C1 segment of cervical spinal cord (tissue), 14 donors: ENCODE results near the gene SHISA7.
"Not testable (repeated sequence)": the region's sequence is repeated elsewhere in the genome, so short reads cannot be mapped to it uniquely, and the experiment has no call there.

Experiments
- DNase-seq, 14 donors: peaks; one replicate each; lab custom pipeline; 2025; lab: John Stamatoyannopoulos, UW

SHISA7 gene

DNA sequence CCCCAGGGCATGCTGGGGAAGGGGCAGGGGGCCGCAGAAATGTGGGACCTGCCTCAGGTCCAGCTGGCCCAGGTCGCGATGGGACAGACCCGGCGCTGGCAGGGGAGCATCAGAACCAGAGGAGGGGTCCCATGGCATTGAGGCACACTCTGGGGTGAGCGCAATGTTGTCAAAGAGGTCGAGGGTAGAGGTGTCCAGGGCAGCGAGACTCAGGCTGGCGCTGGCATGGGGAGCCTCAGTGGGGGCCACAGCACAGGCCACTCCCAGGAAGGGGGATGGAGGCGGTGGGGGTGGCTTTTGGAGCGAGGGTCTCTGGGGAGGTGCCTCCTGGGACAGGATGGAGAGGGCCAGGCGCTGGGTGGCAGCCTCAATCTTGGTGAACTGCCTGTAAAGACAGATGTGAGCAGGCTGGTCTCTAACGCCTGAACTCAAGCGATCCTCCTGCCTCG lies 20.5 kb upstream of the SHISA7 start:
- no peak for DNase-seq

- DNase-seq = no peak
Observed at GRCh38 chr19:55462722-55463121, 19.6 kb upstream of the SHISA7 start.

- DNase-seq = no peak
Observed at GRCh38 chr19:55461974-55462626, 19.0 kb upstream of the SHISA7 start.

- DNase-seq = peak; percentile 94 to 100 (median 98)
Observed at GRCh38 chr19:55461259-55461973, 18.3 kb upstream of the SHISA7 start, which contains the start of gene ISOC2. Gene ISOC2, minus strand, starts transcription at chr19:55461642. Its CDS starts 5,156 bp downstream, at chr19:55456486.

DNA sequence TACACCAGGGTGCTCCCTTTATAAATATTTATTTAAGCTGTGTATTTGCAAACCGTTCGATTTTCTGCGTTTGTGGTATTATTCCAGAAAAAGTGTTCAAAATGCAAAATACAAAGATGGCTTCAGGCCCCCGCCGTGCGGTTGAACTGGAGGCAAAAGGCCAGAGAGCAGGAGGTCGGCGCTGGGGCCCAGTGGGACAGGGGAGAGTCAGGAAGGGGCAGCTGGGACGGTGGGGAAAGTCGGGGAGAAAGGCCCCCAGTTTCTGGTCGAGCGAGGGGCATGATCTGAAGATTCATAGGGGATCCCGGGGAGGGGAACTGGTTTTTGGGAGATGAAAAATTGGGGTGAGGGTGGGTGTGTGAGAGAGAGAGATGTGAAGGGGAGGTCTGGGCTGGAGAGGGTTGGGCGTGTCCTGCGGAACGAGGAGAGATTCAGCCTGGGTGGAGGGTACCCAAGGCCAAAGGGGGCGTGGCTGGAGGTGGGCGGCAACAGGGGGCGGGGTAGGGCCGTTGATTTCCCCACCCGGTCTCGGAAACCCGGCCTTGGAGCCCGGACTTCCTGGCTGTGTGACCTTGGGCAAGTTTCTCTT lies 17.7 kb upstream of the SHISA7 start:
- DNase-seq = peak in 9 of 14 donors; percentile 17 to 60 (median 37)

DNA sequence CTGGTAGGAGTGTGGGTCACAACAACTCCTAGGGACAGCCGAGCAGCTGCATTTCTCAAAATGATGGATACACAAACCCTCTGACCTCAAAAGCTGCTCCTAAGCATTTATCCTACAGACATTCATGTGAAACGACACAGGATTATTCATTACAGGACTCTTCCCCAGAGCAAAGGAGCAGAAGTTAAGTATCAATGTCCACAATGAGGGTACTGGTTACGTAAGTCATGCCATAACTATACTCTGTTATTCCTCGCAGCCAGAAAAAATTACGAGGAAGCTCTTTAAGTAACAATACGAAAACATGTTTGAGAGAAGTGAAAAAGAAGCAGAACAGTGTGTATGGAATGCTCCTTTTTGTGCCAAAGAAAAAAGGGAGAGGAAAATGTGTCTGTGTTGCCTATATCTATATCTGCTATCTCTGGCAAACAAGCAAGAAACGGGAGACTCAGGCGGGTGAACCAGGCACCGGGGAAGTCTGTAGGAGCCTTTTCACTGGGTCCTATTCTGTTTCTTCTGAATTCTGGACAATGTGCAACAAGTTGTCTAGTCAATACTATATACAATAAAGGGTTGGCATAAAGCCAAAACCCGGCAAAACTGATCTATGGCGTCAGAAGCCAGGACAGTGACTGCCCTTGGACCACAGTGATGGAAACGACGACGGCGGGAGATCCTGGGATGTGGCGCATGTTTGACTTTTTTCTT lies 17.0 kb upstream of the SHISA7 start:
- DNase-seq = no peak

GRCh38 chr19:55459551-55459949 lies 16.4 kb upstream of the SHISA7 start:
- DNase-seq = no peak

DNA sequence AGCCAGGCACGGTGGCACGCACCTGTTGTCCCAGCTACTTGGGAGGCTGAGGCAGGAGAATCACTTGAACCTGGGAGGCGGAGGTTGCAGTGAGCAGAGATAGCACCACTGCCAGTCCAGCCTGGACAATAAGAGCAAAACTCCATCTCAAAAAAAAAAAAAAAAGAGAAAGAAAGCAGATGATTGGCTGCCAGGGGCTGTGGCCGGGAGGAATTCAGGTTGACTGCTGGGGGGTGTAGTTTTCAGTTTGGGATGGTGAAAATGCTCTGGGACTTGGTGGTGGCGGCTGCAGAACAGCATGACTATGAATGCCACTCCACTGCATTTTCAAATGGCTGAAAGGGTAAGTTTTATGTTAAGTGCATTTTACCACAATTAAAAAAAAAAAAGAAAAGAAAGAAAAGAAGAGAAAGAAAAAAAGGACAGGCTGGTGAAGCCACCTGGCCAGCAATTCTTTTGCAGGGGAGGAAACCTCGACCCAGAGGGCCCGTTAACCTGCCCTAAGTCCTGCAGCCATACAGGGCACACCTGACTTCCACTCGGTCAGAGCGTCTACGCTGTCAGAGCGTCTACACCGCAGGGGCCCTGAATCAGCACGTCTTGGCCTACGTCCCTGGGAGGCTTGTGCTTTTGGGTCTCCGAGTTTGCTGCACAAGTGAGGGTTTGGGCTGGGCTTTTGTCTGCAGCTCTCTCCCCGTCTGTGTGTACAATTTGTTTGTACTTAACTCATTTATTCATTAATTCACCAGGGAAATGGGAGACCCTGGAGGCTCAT lies 14.8 kb upstream of the SHISA7 start:
- no peak for DNase-seq

- no peak for DNase-seq
Observed at GRCh38 chr19:55456347-55456746, 13.2 kb upstream of the SHISA7 start.

DNA sequence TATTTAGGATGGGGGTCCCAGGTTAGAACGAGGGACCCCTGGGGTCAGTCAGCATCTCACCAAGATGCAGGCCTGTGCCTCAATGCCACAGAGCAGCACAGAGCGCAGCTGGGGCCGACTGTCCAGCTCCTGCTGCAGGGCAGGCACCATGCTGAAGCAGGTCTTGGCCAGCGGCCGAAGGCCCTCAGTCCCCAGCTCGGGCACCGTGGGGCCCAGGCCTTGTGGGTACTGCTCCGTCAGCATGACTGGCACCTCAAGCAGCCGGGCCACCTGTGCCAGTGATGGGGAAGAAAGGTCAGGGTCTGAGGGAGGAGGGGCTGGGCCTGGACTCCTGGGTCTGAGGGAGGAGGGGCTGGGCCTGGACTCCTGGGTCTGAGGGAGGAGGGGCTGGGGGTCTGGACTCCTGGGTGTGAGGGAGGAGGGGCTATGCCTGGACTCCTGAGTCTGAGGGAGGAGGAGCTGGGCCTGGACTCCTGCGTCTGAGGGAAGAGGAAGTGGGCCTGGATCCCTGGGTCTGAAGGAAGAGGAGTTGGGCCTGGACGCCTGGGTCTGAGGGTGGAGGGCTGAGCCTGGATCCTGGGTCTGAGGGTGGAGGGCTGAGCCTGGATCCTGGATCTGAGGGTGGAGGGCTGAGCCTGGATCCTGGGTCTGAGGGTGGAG lies 12.6 kb upstream of the SHISA7 start:
- DNase-seq = no peak

- peak in 10 of 14 donors; percentile 6 to 58 (median 30) for DNase-seq
Observed at GRCh38 chr19:55454787-55455243, 11.7 kb upstream of the SHISA7 start.

- DNase-seq = no peak
Observed at GRCh38 chr19:55453511-55454260, 10.6 kb upstream of the SHISA7 start.

GRCh38 chr19:55452749-55453346 lies 9.7 kb upstream of the SHISA7 start:
- peak in 13 of 14 donors; percentile 49 to 92 (median 85) for DNase-seq

- peak in 6 of 14 donors; percentile 6 to 45 (median 20) for DNase-seq
Observed at GRCh38 chr19:55451965-55452748, 9.1 kb upstream of the SHISA7 start.

- DNase-seq = peak in 1 of 14 donors; percentile 27
Observed at GRCh38 chr19:55451163-55451964, 8.3 kb upstream of the SHISA7 start.

- DNase-seq = no peak
Observed at GRCh38 chr19:55449469-55449868, 6.4 kb upstream of the SHISA7 start.

DNA sequence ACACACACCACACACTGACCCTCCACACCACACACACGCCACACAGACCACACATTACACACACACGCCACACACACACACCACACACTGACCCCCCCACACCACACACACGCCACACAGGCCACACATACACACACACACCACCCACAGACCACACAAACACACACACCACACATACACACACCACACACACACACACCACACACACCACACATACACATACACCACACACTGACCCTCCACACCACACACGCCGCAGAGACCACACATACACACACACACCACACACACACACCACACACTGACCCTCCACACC lies 5.0 kb upstream of the SHISA7 start:
- DNase-seq = not testable (repeated sequence)
